Measurements from ENCODE around the gene PLEKHM2. TPM values are rescaled to one million over a fixed set of nuclear protein-coding genes. Genes with fewer than 3 reads are reported as not detected.

PLEKHM2 gene
- total RNA-seq, 4 donors from 2014 or later, result 51.3 to 61.6 (median 55.2) TPM

DNA sequence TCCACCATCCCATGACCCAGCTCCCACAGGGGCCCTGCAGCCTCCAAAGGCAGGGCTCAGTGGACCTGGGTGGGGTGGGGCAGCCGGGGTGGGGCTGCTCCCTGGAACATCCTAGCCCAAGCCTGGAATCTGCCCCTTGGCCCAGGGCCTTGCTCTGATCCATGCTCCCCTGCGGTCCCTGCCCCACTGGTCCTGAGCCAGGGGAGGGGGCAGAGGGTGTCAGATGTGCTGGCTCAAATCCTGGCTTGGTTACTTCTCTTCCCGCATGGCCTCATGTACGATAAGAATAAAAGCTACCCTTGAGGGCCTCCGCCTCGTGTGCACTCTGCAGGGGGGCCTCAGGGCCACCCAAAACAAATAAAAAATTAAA is 52.8 kb downstream of the PLEKHM2 start:
- H3K27me3 ChIP-seq, result no peaks in the 10 kb centered on the region
- no peaks in the 10 kb centered on the region for H3K9me3 ChIP-seq
- peaks cover 45% of the 10 kb centered on the region for H3K4me1 ChIP-seq
- H3K36me3 ChIP-seq, result peaks cover 31% of the 10 kb centered on the region
- TF ChIP-seq, protein P1, sequence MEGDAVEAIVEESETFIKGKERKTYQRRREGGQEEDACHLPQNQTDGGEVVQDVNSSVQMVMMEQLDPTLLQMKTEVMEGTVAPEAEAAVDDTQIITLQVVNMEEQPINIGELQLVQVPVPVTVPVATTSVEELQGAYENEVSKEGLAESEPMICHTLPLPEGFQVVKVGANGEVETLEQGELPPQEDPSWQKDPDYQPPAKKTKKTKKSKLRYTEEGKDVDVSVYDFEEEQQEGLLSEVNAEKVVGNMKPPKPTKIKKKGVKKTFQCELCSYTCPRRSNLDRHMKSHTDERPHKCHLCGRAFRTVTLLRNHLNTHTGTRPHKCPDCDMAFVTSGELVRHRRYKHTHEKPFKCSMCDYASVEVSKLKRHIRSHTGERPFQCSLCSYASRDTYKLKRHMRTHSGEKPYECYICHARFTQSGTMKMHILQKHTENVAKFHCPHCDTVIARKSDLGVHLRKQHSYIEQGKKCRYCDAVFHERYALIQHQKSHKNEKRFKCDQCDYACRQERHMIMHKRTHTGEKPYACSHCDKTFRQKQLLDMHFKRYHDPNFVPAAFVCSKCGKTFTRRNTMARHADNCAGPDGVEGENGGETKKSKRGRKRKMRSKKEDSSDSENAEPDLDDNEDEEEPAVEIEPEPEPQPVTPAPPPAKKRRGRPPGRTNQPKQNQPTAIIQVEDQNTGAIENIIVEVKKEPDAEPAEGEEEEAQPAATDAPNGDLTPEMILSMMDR (IDR thresholded peaks at IDR 0.05), result no peak
- no peak for TF ChIP-seq POLR2AphosphoS5 (IDR thresholded peaks at IDR 0.05)
- no peak for TF ChIP-seq POLR2A (IDR thresholded peaks at IDR 0.05)
- no peak for TF ChIP-seq EP300 (IDR thresholded peaks at IDR 0.05)
- no peak overlapping the region for H3K4me3 ChIP-seq
- DNase-seq (ENCODE audit: low spot score in 2 of 2), result no peak
- no peak overlapping the region for H3K27ac ChIP-seq
- 48% methylated on average over 5 of the region's 6 CpGs for WGBS

DNA sequence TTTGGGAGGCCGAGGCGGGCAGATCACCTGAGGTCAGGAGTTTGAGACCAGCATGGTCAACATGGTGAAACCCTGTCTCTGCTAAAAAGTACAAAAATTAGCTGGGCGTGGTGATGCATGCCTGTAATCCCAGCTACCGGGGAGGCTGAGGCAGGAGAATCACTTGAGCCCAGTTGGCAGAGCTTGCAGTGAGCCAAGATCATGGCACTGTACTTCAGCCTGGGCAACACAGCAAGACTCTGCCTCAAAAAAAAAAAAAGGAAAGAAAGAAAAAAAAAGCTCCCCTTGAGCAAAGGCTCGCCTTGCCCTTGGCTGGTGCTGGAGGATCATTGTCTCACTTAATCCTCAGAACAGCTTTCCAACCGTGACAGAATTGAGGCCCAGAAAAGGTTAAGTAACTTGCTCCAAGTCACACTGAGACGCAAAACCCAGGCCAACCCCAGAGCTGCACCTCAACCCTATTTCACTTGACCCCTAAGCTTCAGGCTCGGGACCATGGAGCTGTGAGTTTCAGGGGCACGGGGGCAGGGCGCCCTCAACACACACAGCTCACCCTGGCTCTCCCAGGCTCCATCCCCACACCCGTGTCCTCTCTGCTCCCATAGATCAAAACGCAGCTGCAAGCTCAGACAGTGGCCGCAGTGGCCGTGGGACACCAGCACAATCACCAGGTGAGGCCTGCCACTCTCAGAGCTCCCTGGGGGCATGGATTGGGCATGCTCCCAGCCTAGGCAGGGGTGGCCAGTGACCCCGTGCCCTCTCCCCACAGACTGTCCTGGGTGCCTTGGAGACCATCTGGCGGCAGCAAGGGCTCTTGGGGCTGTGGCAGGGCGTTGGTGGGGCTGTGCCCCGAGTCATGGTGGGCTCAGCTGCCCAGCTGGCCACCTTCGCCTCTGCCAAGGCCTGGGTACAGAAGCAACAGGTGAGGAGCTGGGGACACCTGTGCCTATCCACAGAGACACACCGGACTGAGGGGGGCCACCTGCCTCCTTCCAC is 53.5 kb downstream of the PLEKHM2 start:
- 74% methylated on average over 10 of the region's 20 CpGs for WGBS
- Histone ChIP-seq H3K4me3 (no peak overlapping the region), H3K9me3 (no peaks in the 10 kb centered on the region)

GRCh38 chr1:15738416-15739113 is 54.4 kb downstream of the PLEKHM2 start:
- H3K4me1 ChIP-seq, result peaks cover 44% of the 10 kb centered on the region
- no peak overlapping the region for H3K4me3 ChIP-seq
- H3K9me3 ChIP-seq, result no peaks in the 10 kb centered on the region
- no peaks in the 10 kb centered on the region for H3K27me3 ChIP-seq
- DNase-seq (ENCODE audit: low spot score in 2 of 2), result no peak
- H3K36me3 ChIP-seq, result peaks cover 14% of the 10 kb centered on the region
- no peak overlapping the region for H3K27ac ChIP-seq
- TF ChIP-seq EP300 (IDR thresholded peaks at IDR 0.05), result no peak
- TF ChIP-seq, protein P1 (IDR thresholded peaks at IDR 0.05), result no peak
- no peak for TF ChIP-seq POLR2AphosphoS5 (IDR thresholded peaks at IDR 0.05)
- no peak for TF ChIP-seq POLR2A (IDR thresholded peaks at IDR 0.05)
- 92% methylated on average over 13 of the region's 15 CpGs for WGBS

More for the DNA sequence above, 53.5 kb downstream of the PLEKHM2 start:
- no peak overlapping the region for H3K27ac ChIP-seq
- H3K4me1 ChIP-seq, result peaks cover 47% of the 10 kb centered on the region
- peaks cover 23% of the 10 kb centered on the region for H3K36me3 ChIP-seq
- TF ChIP-seq, protein P1 (IDR thresholded peaks at IDR 0.05), result no peak
- TF ChIP-seq POLR2A (IDR thresholded peaks at IDR 0.05) (no peak), EP300 (IDR thresholded peaks at IDR 0.05) (no peak), POLR2AphosphoS5 (IDR thresholded peaks at IDR 0.05) (no peak)
- H3K27me3 ChIP-seq, result no peaks in the 10 kb centered on the region
- no peak for DNase-seq (ENCODE audit: low spot score in 2 of 2)

- DNase-seq (ENCODE audit: low spot score in 2 of 2), result no peak
- Histone ChIP-seq H3K36me3 (peaks cover 7% of the 10 kb centered on the region), H3K9me3 (no peaks in the 10 kb centered on the region), H3K27ac (no peak overlapping the region), H3K27me3 (no peaks in the 10 kb centered on the region), H3K4me3 (no peak overlapping the region), H3K4me1 (peaks cover 43% of the 10 kb centered on the region)
- TF ChIP-seq POLR2A (IDR thresholded peaks at IDR 0.05) (no peak), EP300 (IDR thresholded peaks at IDR 0.05) (no peak), POLR2AphosphoS5 (IDR thresholded peaks at IDR 0.05) (no peak)
- TF ChIP-seq, protein P1 (IDR thresholded peaks at IDR 0.05), result no peak
- 92% methylated on average over 14 of the region's 16 CpGs for WGBS
These were observed 55.1 kb downstream of the PLEKHM2 start for GRCh38 chr1:15739259-15739658.

DNA sequence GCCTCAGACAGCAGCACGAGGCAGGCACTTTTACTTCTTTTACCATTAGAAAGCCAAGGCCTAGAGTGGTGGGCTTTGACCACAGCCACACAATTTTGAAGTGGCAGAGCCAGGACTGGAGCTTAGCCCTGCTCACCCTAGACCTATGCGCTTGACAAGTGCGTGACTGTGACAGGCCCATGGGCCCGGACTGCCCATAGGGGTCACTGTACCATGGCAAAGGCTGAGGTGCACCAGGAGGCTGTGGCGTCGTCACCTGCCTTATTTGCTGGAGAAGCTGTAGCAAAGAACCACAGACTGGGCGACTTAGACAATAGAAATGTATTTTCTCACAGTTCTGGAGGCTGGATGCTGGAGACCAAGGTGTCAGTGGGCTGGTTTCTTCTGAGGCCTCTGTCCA is 55.6 kb downstream of the PLEKHM2 start:
- H3K4me1 ChIP-seq, result peaks cover 38% of the 10 kb centered on the region
- 90% methylated on average over 6 of the region's 7 CpGs for WGBS
- no peak overlapping the region for H3K27ac ChIP-seq
- H3K9me3 ChIP-seq, result no peaks in the 10 kb centered on the region
- no peak overlapping the region for H3K4me3 ChIP-seq
- H3K36me3 ChIP-seq, result peaks cover 3% of the 10 kb centered on the region
- TF ChIP-seq, protein P1 (IDR thresholded peaks at IDR 0.05), result no peak
- TF ChIP-seq POLR2A (IDR thresholded peaks at IDR 0.05), result no peak
- TF ChIP-seq EP300 (IDR thresholded peaks at IDR 0.05), result no peak
- no peak for TF ChIP-seq POLR2AphosphoS5 (IDR thresholded peaks at IDR 0.05)
- DNase-seq (ENCODE audit: low spot score in 2 of 2), result no peak
- H3K27me3 ChIP-seq, result no peaks in the 10 kb centered on the region

Measured in suprapubic skin (tissue), 4 donors.